Measurements from ENCODE around the gene TMEM174.

Gene TMEM174

DNA sequence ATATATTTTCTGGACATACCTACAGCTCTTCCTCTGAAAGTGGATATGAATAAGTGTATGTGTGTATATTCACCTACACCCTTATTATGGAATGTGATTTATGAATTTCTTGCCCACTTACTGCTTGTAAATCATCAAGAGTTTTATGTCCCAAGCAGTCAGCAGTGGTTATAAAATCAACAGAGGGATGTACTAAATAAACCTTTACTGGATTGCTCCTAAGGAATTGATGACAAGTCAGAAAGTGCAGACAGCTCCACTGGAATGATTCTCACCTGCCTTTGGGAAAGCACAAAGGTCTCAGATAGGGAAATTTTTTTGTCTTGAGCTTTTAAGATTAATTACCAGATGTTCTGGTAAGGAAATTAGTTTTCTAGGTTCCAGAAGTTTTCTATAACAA, 9.3 kb downstream of the TMEM174 start:
- ATAC-seq (ENCODE audit: insufficient read depth, low read depth) (no peak), DNase-seq (no peak)
- Histone ChIP-seq H3K27ac (ENCODE audit: low read length) (no peak overlapping the region), H3K9ac (ENCODE audit: low read depth, low read length) (no peak overlapping the region), H3K4me3 (ENCODE audit: low read depth in 1 of 2, low read length in 2 of 2) (no peak overlapping the region), H3K4me1 (ENCODE audit: insufficient read depth, low read length) (no peaks in the 10 kb centered on the region), H3K4me2 (ENCODE audit: insufficient read depth, low read length) (no peak overlapping the region), H3K27me3 (ENCODE audit: insufficient read depth, low read length, poor library complexity) (peaks cover 14% of the 10 kb centered on the region), H3K36me3 (ENCODE audit: insufficient read depth, low read length) (no peaks in the 10 kb centered on the region), H4K20me1 (ENCODE audit: insufficient read depth, low read length) (no peaks in the 10 kb centered on the region), H2AFZ (ENCODE audit: low read depth, low read length) (no peak overlapping the region), H3K79me2 (ENCODE audit: insufficient read depth, low read length) (no peaks in the 10 kb centered on the region), H3K9me3 (ENCODE audit: insufficient read depth, low read length, severe bottlenecking) (peaks cover 3% of the 10 kb centered on the region)
- TF ChIP-seq EZH2 (IDR thresholded peaks at IDR 0.05; ENCODE audit: borderline replicate concordance, low read depth, low read length, severe bottlenecking) = no peak
- TF ChIP-seq CTCF (IDR thresholded peaks at IDR 0.05; ENCODE audit: borderline replicate concordance, extremely low read depth, low read length, poor library complexity, severe bottlenecking) = no peak

DNA sequence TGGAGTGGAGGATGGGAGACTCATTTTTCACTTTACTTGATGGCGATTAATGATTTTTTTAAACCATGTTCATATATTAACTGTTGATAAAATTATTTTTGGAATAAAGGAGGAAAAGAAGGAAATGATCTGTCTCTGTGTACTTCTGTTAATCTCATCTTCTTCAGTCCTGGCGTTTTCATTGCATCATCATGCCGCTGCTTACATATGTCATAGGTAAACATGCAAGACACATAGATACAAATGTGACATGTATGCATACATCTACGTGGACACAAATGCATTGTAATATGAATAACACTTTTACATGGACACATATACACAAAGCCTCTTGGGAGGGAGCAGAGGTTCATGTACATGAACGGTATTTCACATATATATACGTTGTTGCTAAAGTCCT, 10.0 kb downstream of the TMEM174 start:
- H3K4me1 ChIP-seq (ENCODE audit: insufficient read depth, low read length) = no peaks in the 10 kb centered on the region
- TF ChIP-seq EZH2 (IDR thresholded peaks at IDR 0.05; ENCODE audit: borderline replicate concordance, low read depth, low read length, severe bottlenecking) (no peak), CTCF (IDR thresholded peaks at IDR 0.05; ENCODE audit: borderline replicate concordance, extremely low read depth, low read length, poor library complexity, severe bottlenecking) (no peak)
- no peak overlapping the region for H3K27ac ChIP-seq (ENCODE audit: low read length)
- no peaks in the 10 kb centered on the region for H4K20me1 ChIP-seq (ENCODE audit: insufficient read depth, low read length)
- H3K9me3 ChIP-seq (ENCODE audit: insufficient read depth, low read length, severe bottlenecking) = peaks cover 3% of the 10 kb centered on the region
- peaks cover 14% of the 10 kb centered on the region for H3K27me3 ChIP-seq (ENCODE audit: insufficient read depth, low read length, poor library complexity)
- H3K36me3 ChIP-seq (ENCODE audit: insufficient read depth, low read length) = no peaks in the 10 kb centered on the region
- no peaks in the 10 kb centered on the region for H3K79me2 ChIP-seq (ENCODE audit: insufficient read depth, low read length)
- H3K9ac ChIP-seq (ENCODE audit: low read depth, low read length) = no peak overlapping the region
- no peak for DNase-seq
- no peak for ATAC-seq (ENCODE audit: insufficient read depth, low read depth)
- no peak overlapping the region for H3K4me3 ChIP-seq (ENCODE audit: low read depth in 1 of 2, low read length in 2 of 2)
- H2AFZ ChIP-seq (ENCODE audit: low read depth, low read length) = no peak overlapping the region
- H3K4me2 ChIP-seq (ENCODE audit: insufficient read depth, low read length) = no peak overlapping the region

DNA sequence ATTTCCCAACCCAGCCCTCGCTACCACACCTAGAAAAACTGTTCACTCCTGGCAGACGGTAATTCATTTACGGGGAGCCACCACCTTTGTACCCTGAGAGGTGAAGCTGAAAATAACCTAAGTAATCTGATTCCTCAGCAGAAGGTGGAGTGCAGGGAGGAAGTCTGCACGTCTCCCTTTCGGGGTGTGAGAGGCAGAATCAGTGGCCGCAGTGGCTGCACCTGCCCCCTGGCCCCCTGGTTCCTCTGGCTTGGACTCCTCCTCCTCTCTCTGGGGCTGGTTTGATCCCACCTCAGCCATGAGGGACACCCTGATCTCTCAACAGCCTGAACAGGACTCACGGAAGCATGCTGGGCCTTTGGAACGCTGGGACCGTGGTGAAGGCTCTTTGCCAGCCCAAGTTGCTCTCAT, 10.5 kb downstream of the TMEM174 start:
- no peaks in the 10 kb centered on the region for H4K20me1 ChIP-seq (ENCODE audit: insufficient read depth, low read length)
- ATAC-seq (ENCODE audit: insufficient read depth, low read depth) (no peak), DNase-seq (no peak)
- peaks cover 10% of the 10 kb centered on the region for H3K27me3 ChIP-seq (ENCODE audit: insufficient read depth, low read length, poor library complexity)
- H3K36me3 ChIP-seq (ENCODE audit: insufficient read depth, low read length) = no peaks in the 10 kb centered on the region
- no peak overlapping the region for H2AFZ ChIP-seq (ENCODE audit: low read depth, low read length)
- no peak overlapping the region for H3K9ac ChIP-seq (ENCODE audit: low read depth, low read length)
- H3K4me2 ChIP-seq (ENCODE audit: insufficient read depth, low read length) = no peak overlapping the region
- peaks cover 3% of the 10 kb centered on the region for H3K9me3 ChIP-seq (ENCODE audit: insufficient read depth, low read length, severe bottlenecking)
- no peak overlapping the region for H3K4me3 ChIP-seq (ENCODE audit: low read depth in 1 of 2, low read length in 2 of 2)
- H3K79me2 ChIP-seq (ENCODE audit: insufficient read depth, low read length) = no peaks in the 10 kb centered on the region
- no peaks in the 10 kb centered on the region for H3K4me1 ChIP-seq (ENCODE audit: insufficient read depth, low read length)
- no peak overlapping the region for H3K27ac ChIP-seq (ENCODE audit: low read length)
- no peak for TF ChIP-seq EZH2 (IDR thresholded peaks at IDR 0.05; ENCODE audit: borderline replicate concordance, low read depth, low read length, severe bottlenecking)
- no peak for TF ChIP-seq CTCF (IDR thresholded peaks at IDR 0.05; ENCODE audit: borderline replicate concordance, extremely low read depth, low read length, poor library complexity, severe bottlenecking)

GRCh38 chr5:73186976-73187375, 14.0 kb downstream of the TMEM174 start:
- no peak overlapping the region for H3K4me3 ChIP-seq (ENCODE audit: low read depth in 1 of 2, low read length in 2 of 2)
- no peak overlapping the region for H3K27ac ChIP-seq (ENCODE audit: low read length)
- no peak overlapping the region for H3K9ac ChIP-seq (ENCODE audit: low read depth, low read length)
- H3K27me3 ChIP-seq (ENCODE audit: insufficient read depth, low read length, poor library complexity) = no peaks in the 10 kb centered on the region
- no peak overlapping the region for H3K4me2 ChIP-seq (ENCODE audit: insufficient read depth, low read length)
- H3K4me1 ChIP-seq (ENCODE audit: insufficient read depth, low read length) = no peaks in the 10 kb centered on the region
- DNase-seq (no peak), ATAC-seq (ENCODE audit: insufficient read depth, low read depth) (no peak)
- no peaks in the 10 kb centered on the region for H4K20me1 ChIP-seq (ENCODE audit: insufficient read depth, low read length)
- H3K9me3 ChIP-seq (ENCODE audit: insufficient read depth, low read length, severe bottlenecking) = peaks cover 3% of the 10 kb centered on the region
- no peak overlapping the region for H2AFZ ChIP-seq (ENCODE audit: low read depth, low read length)
- no peaks in the 10 kb centered on the region for H3K36me3 ChIP-seq (ENCODE audit: insufficient read depth, low read length)
- TF ChIP-seq EZH2 (IDR thresholded peaks at IDR 0.05; ENCODE audit: borderline replicate concordance, low read depth, low read length, severe bottlenecking) = no peak
- no peak for TF ChIP-seq CTCF (IDR thresholded peaks at IDR 0.05; ENCODE audit: borderline replicate concordance, extremely low read depth, low read length, poor library complexity, severe bottlenecking)
- no peaks in the 10 kb centered on the region for H3K79me2 ChIP-seq (ENCODE audit: insufficient read depth, low read length)

Measured in DND-41 (cell line).